ENCODE data around the gene CNTNAP2. TPM values are rescaled to one million over a fixed set of nuclear protein-coding genes. Genes with fewer than 3 reads are reported as not detected.
"Not testable (repeated sequence)": the region's sequence is repeated elsewhere in the genome, so short reads cannot be mapped to it uniquely, and the experiment has no call there.

CNTNAP2 gene
- total and polyA plus RNA-seq, 9 donors: 0.24 to 7.0 (median 1.5) TPM

DNA sequence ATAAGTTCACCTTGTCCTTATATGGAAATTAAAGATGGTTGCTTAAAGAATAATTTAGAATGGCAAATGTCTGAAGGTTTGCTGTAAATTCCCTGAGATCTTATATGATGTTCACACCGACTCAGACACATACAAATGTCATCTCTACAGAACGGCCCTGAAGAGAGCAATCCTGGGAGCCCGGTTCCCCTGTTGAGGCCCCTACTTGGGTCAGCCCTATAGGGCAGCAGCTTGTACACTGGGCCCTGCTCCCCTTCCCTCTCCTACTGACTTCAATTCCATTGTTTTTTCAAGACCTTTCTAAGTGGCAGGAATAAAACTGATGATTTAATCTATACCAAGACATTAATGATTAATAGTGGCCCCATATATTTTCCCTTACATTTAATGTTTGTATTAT is 1660.7 kb downstream of the CNTNAP2 start:
- WGBS, 3 donors: 68 to 81% (median 70%) methylated on average over 3 of the region's 3 CpGs
- Histone ChIP-seq H3K4me1 (ENCODE audit: insufficient read depth) (no peaks in the 10 kb centered on the region), H3K4me3 (no peak overlapping the region), H3K27ac (no peak overlapping the region), H3K27me3 (no peaks in the 10 kb centered on the region), H3K36me3 (no peaks in the 10 kb centered on the region), H3K9me3 (no peaks in the 10 kb centered on the region)
- TF ChIP-seq, protein P1, sequence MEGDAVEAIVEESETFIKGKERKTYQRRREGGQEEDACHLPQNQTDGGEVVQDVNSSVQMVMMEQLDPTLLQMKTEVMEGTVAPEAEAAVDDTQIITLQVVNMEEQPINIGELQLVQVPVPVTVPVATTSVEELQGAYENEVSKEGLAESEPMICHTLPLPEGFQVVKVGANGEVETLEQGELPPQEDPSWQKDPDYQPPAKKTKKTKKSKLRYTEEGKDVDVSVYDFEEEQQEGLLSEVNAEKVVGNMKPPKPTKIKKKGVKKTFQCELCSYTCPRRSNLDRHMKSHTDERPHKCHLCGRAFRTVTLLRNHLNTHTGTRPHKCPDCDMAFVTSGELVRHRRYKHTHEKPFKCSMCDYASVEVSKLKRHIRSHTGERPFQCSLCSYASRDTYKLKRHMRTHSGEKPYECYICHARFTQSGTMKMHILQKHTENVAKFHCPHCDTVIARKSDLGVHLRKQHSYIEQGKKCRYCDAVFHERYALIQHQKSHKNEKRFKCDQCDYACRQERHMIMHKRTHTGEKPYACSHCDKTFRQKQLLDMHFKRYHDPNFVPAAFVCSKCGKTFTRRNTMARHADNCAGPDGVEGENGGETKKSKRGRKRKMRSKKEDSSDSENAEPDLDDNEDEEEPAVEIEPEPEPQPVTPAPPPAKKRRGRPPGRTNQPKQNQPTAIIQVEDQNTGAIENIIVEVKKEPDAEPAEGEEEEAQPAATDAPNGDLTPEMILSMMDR (IDR thresholded peaks at IDR 0.05): no peak
- no peak for DNase-seq
- intact Hi-C loops (cut with DNase I): no loop called here

DNA sequence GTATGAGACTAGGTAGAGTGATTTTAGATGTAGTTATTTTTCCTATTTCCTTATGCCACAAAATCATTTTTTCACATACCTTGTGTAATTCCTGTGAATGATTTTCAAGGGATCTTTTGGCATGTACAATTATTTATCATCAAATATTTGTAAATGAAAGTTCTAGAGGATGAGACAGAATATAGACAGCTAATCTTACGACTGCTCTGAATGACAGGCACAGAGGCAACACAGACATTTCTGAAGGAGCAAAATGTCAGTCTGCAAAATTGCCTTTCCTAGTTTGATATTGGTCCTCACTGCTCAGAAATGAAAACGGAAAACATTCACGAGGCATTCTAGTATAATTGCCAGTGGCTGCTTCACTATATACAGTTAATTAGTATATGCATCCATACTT is 1663.3 kb downstream of the CNTNAP2 start:
- TF ChIP-seq, protein P1 (IDR thresholded peaks at IDR 0.05): no peak
- TF ChIP-seq EP300 (IDR thresholded peaks at IDR 0.05): no peak
- no peak for TF ChIP-seq POLR2A (IDR thresholded peaks at IDR 0.05)
- 72 to 83% (median 77%) methylated on average over 3 of the region's 3 CpGs for WGBS, 3 donors
- intact Hi-C loops (cut with DNase I): no loop called here
- H3K4me1 ChIP-seq (ENCODE audit: insufficient read depth): no peaks in the 10 kb centered on the region
- H3K27ac ChIP-seq: no peak overlapping the region
- no peak for DNase-seq
- H3K4me3 ChIP-seq: no peak overlapping the region
- H3K36me3 ChIP-seq: no peaks in the 10 kb centered on the region
- H3K27me3 ChIP-seq: no peaks in the 10 kb centered on the region
- H3K9me3 ChIP-seq: no peaks in the 10 kb centered on the region

DNA sequence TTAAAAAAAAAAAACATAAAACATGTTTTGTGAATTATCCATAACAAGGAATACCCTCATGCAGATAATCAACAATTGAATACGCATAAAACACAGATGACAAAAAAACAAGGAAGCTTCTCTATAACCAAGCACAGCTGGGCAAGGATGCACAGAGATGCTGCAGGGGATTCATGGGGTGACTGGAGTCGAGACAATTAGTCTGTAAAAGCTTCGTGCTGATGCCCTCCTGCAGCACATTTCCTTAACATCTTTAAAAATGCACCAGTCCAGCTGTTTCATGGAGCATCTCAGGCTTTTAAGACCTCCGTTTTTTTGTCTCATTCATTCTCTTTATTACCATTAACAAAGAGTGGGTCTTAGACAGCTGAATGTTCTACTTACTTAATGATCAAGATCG is 1680.0 kb downstream of the CNTNAP2 start:
- H3K36me3 ChIP-seq: no peaks in the 10 kb centered on the region
- TF ChIP-seq, protein P1 (IDR thresholded peaks at IDR 0.05): no peak
- TF ChIP-seq EP300 (IDR thresholded peaks at IDR 0.05) (no peak), POLR2A (IDR thresholded peaks at IDR 0.05) (no peak)
- WGBS, 3 donors: 69 to 77% (median 77%) methylated on average over 5 of the region's 5 CpGs
- intact Hi-C loops (cut with DNase I): no loop called here
- no peaks in the 10 kb centered on the region for H3K9me3 ChIP-seq
- H3K27me3 ChIP-seq: no peaks in the 10 kb centered on the region
- no peak overlapping the region for H3K4me3 ChIP-seq
- H3K4me1 ChIP-seq (ENCODE audit: insufficient read depth): no peaks in the 10 kb centered on the region
- DNase-seq: no peak
- no peak overlapping the region for H3K27ac ChIP-seq

DNA sequence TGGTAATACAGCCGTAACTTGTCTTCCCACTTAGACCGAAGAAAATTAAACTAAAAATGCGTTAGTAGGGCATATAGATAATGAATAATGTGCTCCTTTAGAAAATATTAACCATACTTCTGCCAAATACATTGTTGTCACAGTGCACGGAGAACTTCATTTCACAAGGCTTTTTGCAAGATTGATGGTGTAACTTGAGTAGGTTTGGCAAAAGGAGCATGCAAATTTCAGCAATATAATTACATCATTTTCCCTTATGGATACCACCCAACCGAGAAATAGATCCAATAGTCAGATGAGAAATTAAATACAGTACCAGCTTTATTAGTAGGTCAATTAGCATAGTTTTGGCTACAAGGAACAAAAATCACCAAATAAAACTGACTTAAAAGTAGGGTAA is 1681.4 kb downstream of the CNTNAP2 start:
- TF ChIP-seq EP300 (IDR thresholded peaks at IDR 0.05) (no peak), POLR2A (IDR thresholded peaks at IDR 0.05) (no peak)
- TF ChIP-seq, protein P1 (IDR thresholded peaks at IDR 0.05): no peak
- H3K27ac ChIP-seq: no peak overlapping the region
- no peaks in the 10 kb centered on the region for H3K36me3 ChIP-seq
- no peak for DNase-seq
- H3K4me3 ChIP-seq: no peak overlapping the region
- no peaks in the 10 kb centered on the region for H3K27me3 ChIP-seq
- H3K9me3 ChIP-seq: no peaks in the 10 kb centered on the region
- no peaks in the 10 kb centered on the region for H3K4me1 ChIP-seq (ENCODE audit: insufficient read depth)
- intact Hi-C loops (cut with DNase I): no loop called here
- WGBS, 3 donors: 54 to 60% (median 57%) methylated on average over 5 of the region's 5 CpGs

DNA sequence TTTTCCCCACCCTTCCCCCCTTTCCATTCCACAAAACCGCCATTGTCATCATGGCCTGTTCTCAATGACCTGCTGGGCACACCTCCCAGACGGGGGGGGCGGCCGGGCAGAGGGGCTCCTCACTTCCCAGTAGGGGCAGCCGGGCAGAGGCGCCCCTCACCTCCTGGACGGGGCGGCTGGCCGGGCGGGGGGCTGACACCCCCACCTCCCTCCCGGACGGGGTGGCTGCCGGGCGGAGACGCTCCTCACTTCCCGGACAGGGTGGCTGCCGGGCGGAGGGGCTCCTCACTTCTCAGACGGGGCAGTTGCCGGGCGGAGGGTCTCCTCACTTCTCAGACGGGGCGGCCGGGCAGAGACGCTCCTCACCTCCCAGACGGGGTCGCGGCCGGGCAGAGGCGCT is 1685.2 kb downstream of the CNTNAP2 start:
- H3K4me3 ChIP-seq; H3K4me1 ChIP-seq (ENCODE audit: insufficient read depth); H3K36me3 ChIP-seq; DNase-seq; H3K27me3 ChIP-seq; H3K9me3 ChIP-seq; H3K27ac ChIP-seq: not testable (repeated sequence)
- WGBS, 3 donors: 94 to 96% (median 96%) methylated on average over 20 to 23 of the region's 30 CpGs
- intact Hi-C loops (cut with DNase I): loop anchor here in 1 of 4 donors (5.0 kb wide), 1 partner anchor 239 kb away; no protein-coding TSS in a partner anchor
